ENCODE measurements around the gene SCN1A. TPM values are rescaled to one million over a fixed set of nuclear protein-coding genes. Genes with fewer than 3 reads are reported as not detected.

SCN1A gene
- total and polyA plus RNA-seq, 2 of the 4 experiments (the other 2 are of a cell fraction), result under 0.01 TPM; not detected in 1

- WGBS, 2 experiments (ENCODE audit: extremely low coverage in 2 of 2, insufficient read length in 1 of 2), result no CpG with 5 or more reads among the region's 4 CpGs
These were observed 67.6 kb downstream of the SCN1A start for GRCh38 chr2:166060191-166060590.

More at GRCh38 chr2:166060191-166060590, 67.6 kb downstream of the SCN1A start:
- no peak overlapping the region for H4K5ac ChIP-seq (ENCODE audit: low read depth, low read length)
- H3K14ac ChIP-seq (replicated peaks; ENCODE audit: low read depth, low read length), result no peak overlapping the region
- no peak overlapping the region for H3K9ac ChIP-seq (ENCODE audit: low read depth, low read length)
- H3K9me1 ChIP-seq (ENCODE audit: insufficient read depth, low read length), result no peaks in the 10 kb centered on the region
- H4K20me1 ChIP-seq (ENCODE audit: insufficient read depth, low read length), result no peaks in the 10 kb centered on the region
- no peak overlapping the region for H2BK5ac ChIP-seq (ENCODE audit: low read depth, low read length, poor library complexity, severe bottlenecking)
- no peak overlapping the region for H3K56ac ChIP-seq (ENCODE audit: extremely low read depth, insufficient read depth, low read length)
- no TSS peak for BruUV-seq (replicated peaks)
- ChIA-PET POLR2A (ENCODE audit: unreplicated experiment) (no interaction called here), CTCF (interaction anchor here (2.0 kb wide), 1 partner anchor 67 kb away, joined by 9 read pairs; the partner anchor contains the start of gene SCN1A)
- no peak overlapping the region for H3K27ac ChIP-seq (ENCODE audit: insufficient read depth, low read length)
- H4K8ac ChIP-seq (ENCODE audit: low read depth in 2 of 2, low read length in 2 of 2), result no peak overlapping the region
- no peak overlapping the region for H3K18ac ChIP-seq (ENCODE audit: low read depth, low read length)
- H2BK15ac ChIP-seq (ENCODE audit: low read depth, low read length), result no peak overlapping the region
- no peak overlapping the region for H2AFZ ChIP-seq (replicated peaks; ENCODE audit: low read length, poor library complexity)
- H3K36me3 ChIP-seq (ENCODE audit: control insufficient read depth, insufficient read depth, low read length), result no peaks in the 10 kb centered on the region
- TF ChIP-seq RCOR1 (IDR thresholded peaks at IDR 0.05; ENCODE audit: insufficient replicate concordance, low read length) (no peak), CEBPB (IDR thresholded peaks at IDR 0.05; ENCODE audit: low read depth, low read length) (0 out of 2 replicates have a peak, but pooled peaks have one; percentile 14)
- no peak overlapping the region for H3K23ac ChIP-seq (ENCODE audit: low read depth, low read length)
- no peak overlapping the region for H2BK120ac ChIP-seq (ENCODE audit: low read depth, low read length)
- in situ Hi-C loops (cut with MboI; ENCODE audit: low sequenced_read_pairs), result no loop called here
- no peak overlapping the region for H4K91ac ChIP-seq (ENCODE audit: insufficient read depth, low read depth, low read length)
- H3K4me2 ChIP-seq (ENCODE audit: low read depth, low read length), result no peak overlapping the region
- H2AK9ac ChIP-seq (replicated peaks; ENCODE audit: low read depth, low read length, poor library complexity), result no peak overlapping the region
- intact Hi-C loops (cut with micrococcal nuclease), result no loop called here
- H2BK20ac ChIP-seq (ENCODE audit: low read depth, low read length), result no peak overlapping the region
- dilution Hi-C loops (cut with HindIII; ENCODE audit: low sequenced_read_pairs, unreplicated experiment), result no loop called here
- H3K79me1 ChIP-seq (ENCODE audit: low read depth in 1 of 2, low read length in 2 of 2), result no peaks in the 10 kb centered on the region
- H3K4me1 ChIP-seq (ENCODE audit: control insufficient read depth, insufficient read depth, low read length), result no peaks in the 10 kb centered on the region
- no peaks in the 10 kb centered on the region for H3K9me3 ChIP-seq (ENCODE audit: control insufficient read depth, insufficient read depth, low read length)
- DNase-seq, result peak; percentile 22
- no peak for ATAC-seq (ENCODE audit: low read depth)
- H3K4me3 ChIP-seq (ENCODE audit: insufficient read depth, low read depth, low read length), result no peak overlapping the region
- no peaks in the 10 kb centered on the region for H3K27me3 ChIP-seq (ENCODE audit: control insufficient read depth, insufficient read depth, low read length)
- no peak overlapping the region for H3K4ac ChIP-seq (ENCODE audit: low read depth, low read length)
- no peak overlapping the region for H2AK5ac ChIP-seq (ENCODE audit: low read depth, low read length)
